SKM-1 (cell line): Measurements from ENCODE around the gene HS1BP3.
A peak's percentile ranks its signal among the peaks of the same experiment; 100 is the strongest.

Experiments used
- DNase-seq: peaks from one replicate; lab custom pipeline; 2025; ENCODE audit not compliant: unreplicated experiment; lab: John Stamatoyannopoulos, UW

HS1BP3 gene

GRCh38 chr2:20648206-20648605, 2.7 kb downstream of the HS1BP3 start:
- DNase-seq, result no peak

- DNase-seq, result no peak
These were observed 3.2 kb downstream of the HS1BP3 start for GRCh38 chr2:20647738-20648137.

- DNase-seq, result no peak
These were observed 3.7 kb downstream of the HS1BP3 start for GRCh38 chr2:20647211-20647610.

GRCh38 chr2:20646446-20646845, 4.5 kb downstream of the HS1BP3 start:
- DNase-seq, result no peak

- no peak for DNase-seq
These were observed 5.1 kb downstream of the HS1BP3 start for GRCh38 chr2:20645761-20646160.

GRCh38 chr2:20645301-20645701, 5.6 kb downstream of the HS1BP3 start:
- DNase-seq, result no peak

GRCh38 chr2:20643826-20644225, 7.1 kb downstream of the HS1BP3 start:
- no peak for DNase-seq

GRCh38 chr2:20643060-20643459, 7.8 kb downstream of the HS1BP3 start:
- no peak for DNase-seq

- DNase-seq, result peak; percentile 26
These were observed 8.6 kb downstream of the HS1BP3 start for GRCh38 chr2:20642055-20642971.

GRCh38 chr2:20641123-20641985, 9.5 kb downstream of the HS1BP3 start:
- DNase-seq, result no peak

- DNase-seq, result no peak
These were observed 10.3 kb downstream of the HS1BP3 start for GRCh38 chr2:20640411-20641122.

- DNase-seq, result no peak
These were observed 12.1 kb downstream of the HS1BP3 start for GRCh38 chr2:20638646-20639430.

GRCh38 chr2:20638014-20638413, 12.9 kb downstream of the HS1BP3 start:
- DNase-seq, result no peak

GRCh38 chr2:20637147-20637546, 13.8 kb downstream of the HS1BP3 start:
- no peak for DNase-seq

GRCh38 chr2:20635675-20636584, 15.0 kb downstream of the HS1BP3 start:
- peak; percentile 28 for DNase-seq

GRCh38 chr2:20635113-20635510, 15.8 kb downstream of the HS1BP3 start:
- no peak for DNase-seq

GRCh38 chr2:20634507-20635112, 16.3 kb downstream of the HS1BP3 start:
- DNase-seq, result no peak

GRCh38 chr2:20633794-20634506, 16.9 kb downstream of the HS1BP3 start:
- no peak for DNase-seq
